ENCODE results near the gene MTHFR. TPM values are rescaled to one million over a fixed set of nuclear protein-coding genes. Genes with fewer than 3 reads are reported as not detected.
A peak's percentile ranks its signal among the peaks of the same experiment; 100 is the strongest.

MTHFR gene
- total RNA-seq, 8 experiments from 2014 or later, result 20.7 to 43.8 (median 31.3) TPM

DNA sequence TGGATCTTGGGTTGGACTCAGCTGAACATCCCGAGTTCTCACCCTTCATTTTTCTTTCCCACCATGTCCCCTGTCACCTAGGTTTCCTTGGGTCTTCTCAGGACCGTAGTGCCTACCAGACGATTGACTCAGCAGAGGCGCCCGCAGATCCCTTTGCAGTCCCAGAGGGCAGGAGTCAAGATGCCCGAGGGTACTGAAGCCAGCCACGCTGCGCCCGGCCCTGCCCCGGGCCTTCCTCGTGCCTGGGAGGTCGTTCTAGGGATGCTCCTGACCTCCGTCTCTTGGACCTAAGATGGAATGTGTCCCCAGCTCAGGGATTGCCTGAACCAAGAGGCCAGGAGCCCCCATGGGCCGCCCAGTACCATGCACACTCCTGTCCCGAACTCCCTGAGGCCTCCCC is 55.8 kb downstream of the MTHFR start:
- peaks cover 10 to 12% of the 10 kb centered on the region in 2 donors for H3K4me1 ChIP-seq (replicated peaks in 1 of 2)
- in situ Hi-C loops (cut with MboI; ENCODE audit: low pct_unique_long_range_greater_than_20kb in 2 of 9, low sequenced_read_pairs in 9 of 9, unreplicated experiment in 9 of 9), result no loop called here
- WGBS, 10 experiments, result 96 to 100% (median 98%) methylated on average over 4 to 12 of the region's 15 CpGs; no CpG with 5 or more reads in 6 of the 10 experiments
- H3K27ac ChIP-seq, result no peak overlapping the region
- H3K4me3 ChIP-seq, result no peak overlapping the region
- ATAC-seq (replicated peaks in 6 of 8), result no peak

DNA sequence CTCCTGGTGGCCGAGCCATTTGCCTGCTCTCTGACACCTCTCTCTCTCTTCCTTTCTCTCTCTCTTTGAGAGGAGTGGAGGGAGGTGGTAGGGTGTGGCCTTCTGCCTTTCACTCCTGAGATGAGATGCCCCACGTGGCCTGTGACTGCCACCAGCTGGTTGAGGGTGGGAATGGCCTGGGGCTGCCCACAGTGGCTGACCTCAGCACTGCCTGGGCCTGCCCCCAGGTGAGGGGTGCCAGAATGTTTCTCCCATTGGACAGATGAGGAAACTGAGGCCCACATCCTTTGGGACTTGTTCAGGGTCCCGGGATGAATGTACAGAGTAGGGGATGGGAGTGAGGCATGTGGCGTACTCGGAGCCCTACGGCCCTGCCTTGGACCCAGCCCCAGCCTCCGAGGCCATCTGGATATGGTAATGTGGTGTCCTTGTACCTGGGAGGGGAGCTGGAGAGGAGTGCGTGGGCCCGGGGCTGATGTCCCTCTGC is 56.5 kb downstream of the MTHFR start:
- no peak overlapping the region for H3K4me3 ChIP-seq
- H3K27ac ChIP-seq, result no peak overlapping the region
- in situ Hi-C loops (cut with MboI; ENCODE audit: low pct_unique_long_range_greater_than_20kb in 2 of 9, low sequenced_read_pairs in 9 of 9, unreplicated experiment in 9 of 9), result no loop called here
- peak; percentile 18 to 93 (median 44) for ATAC-seq (replicated peaks in 6 of 8)
- WGBS, 10 experiments, result 60 to 95% (median 89%) methylated on average over 1 to 6 of the region's 9 CpGs; no CpG with 5 or more reads in 6 of the 10 experiments
- peaks cover 10 to 12% of the 10 kb centered on the region in 2 donors for H3K4me1 ChIP-seq (replicated peaks in 1 of 2)

DNA sequence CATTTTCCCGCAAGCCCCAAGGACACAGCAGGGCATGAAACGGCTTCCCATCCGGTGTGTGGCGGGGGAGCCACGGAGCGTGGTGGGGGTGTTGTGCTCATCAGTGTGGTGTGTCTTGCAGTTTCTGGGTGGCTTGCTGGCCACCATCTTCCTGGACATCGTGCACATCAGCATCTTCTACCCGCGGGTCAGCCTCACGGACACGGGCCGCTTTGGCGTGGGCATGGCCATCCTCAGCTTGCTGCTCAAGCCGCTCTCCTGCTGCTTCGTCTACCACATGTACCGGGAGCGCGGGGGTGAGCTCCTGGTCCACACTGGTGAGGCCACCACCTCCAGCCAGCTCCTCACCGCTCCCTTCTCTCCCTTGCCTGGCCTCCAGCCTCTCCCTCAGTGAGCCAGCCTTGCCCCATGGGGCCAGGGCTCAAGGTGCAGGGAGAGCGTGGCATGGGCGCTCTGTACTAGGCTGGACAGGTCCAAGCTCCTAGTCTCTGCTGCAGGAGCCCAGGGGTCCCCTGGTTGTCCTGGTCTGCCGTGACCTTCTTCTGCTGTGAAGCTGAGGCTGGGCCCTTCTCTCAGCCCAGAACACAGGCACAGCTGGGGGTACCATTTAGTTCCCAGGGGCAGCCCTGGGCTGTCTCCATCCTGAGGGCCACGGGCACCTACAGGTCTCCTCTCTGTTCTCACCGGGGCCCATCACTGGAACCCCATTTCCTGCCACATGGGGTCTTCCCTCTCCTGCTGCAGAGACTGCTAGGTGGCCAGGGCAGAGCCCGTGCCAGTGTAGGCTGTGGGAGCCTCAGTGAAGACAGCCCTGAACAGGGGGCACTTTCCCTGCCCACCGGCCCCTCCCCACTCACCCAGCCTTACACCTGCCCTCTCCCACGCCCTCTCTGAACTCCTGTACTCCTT is 57.2 kb downstream of the MTHFR start:
- WGBS, 10 experiments, result 80 to 98% (median 90%) methylated on average over 1 to 14 of the region's 27 CpGs; no CpG with 5 or more reads in 3 of the 10 experiments
- Histone ChIP-seq H3K4me3 (no peak overlapping the region), H3K4me1 (replicated peaks in 1 of 2) (peaks cover 10 to 12% of the 10 kb centered on the region in 2 donors), H3K27ac (no peak overlapping the region)
- peak in 4 of 8 experiments; percentile 1 to 23 (median 7) for ATAC-seq (replicated peaks in 6 of 8)
- in situ Hi-C loops (cut with MboI; ENCODE audit: low pct_unique_long_range_greater_than_20kb in 2 of 9, low sequenced_read_pairs in 9 of 9, unreplicated experiment in 9 of 9), result no loop called here

DNA sequence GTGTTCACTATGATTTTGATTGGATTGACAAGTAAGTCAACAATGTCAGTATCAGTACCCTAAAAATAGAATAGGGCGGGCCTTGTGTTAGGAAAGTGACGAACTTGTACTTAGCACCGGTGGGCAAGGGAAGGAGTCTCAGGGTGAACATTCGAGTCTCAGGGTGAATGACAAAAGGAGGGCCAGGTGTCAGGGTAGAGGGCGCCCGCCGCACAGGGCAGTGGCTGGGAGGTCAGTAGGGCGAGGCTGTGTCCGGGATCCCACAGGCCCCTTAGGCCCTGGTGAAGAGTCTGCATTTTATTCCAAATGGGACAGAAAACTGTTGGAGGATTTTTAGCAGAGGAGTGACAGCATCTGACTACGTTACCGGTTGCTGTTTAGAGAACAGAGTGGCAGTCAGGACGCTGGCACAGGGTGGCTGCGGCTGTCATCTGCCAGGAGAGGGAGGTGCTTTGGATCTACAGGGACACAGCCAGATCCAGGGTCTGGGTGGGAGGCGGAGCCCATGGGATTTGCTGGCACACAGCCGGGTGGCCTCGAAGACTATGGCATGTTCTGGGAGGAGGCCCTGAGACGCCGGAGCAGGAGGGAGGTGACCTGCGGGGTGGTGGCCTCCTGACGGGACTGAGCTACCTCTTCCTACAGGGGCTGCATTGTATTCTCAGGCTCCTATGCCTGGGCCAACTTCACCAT is 58.8 kb downstream of the MTHFR start:
- WGBS, 10 experiments, result 73 to 100% (median 83%) methylated on average over 3 to 17 of the region's 20 CpGs; no CpG with 5 or more reads in 2 of the 10 experiments
- Histone ChIP-seq H3K27ac (no peak overlapping the region), H3K4me1 (replicated peaks in 1 of 2) (no peaks in the 10 kb centered on the region), H3K4me3 (no peak overlapping the region)
- in situ Hi-C loops (cut with MboI; ENCODE audit: low pct_unique_long_range_greater_than_20kb in 2 of 9, low sequenced_read_pairs in 9 of 9, unreplicated experiment in 9 of 9), result no loop called here
- ATAC-seq (replicated peaks in 6 of 8), result peak in 1 of 8 experiments; percentile 7

DNA sequence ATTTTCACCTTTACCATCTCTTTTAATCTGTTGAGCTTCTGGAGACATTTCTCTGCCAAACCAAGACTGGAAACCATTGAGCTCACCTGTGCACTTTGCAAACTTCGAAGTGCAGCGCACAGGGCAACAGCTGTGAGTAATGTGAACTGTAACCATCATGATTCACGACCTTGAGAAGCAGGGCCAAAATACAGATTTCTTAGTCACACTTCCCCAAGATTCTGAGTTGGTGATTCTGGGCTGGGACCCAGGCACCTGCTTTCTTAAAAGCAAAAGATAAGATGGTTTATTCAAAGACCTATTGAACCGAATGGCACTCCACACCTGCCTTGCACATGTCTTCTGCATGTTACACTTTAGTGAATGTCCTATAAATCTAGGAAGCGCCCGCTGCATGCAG is 59.7 kb downstream of the MTHFR start:
- Histone ChIP-seq H3K27ac (no peak overlapping the region), H3K4me3 (no peak overlapping the region), H3K4me1 (replicated peaks in 1 of 2) (no peaks in the 10 kb centered on the region)
- 32 to 100% (median 85%) methylated on average over 1 to 6 of the region's 6 CpGs for WGBS, 10 experiments
- in situ Hi-C loops (cut with MboI; ENCODE audit: low pct_unique_long_range_greater_than_20kb in 2 of 9, low sequenced_read_pairs in 9 of 9, unreplicated experiment in 9 of 9), result no loop called here
- ATAC-seq (replicated peaks in 6 of 8), result no peak

DNA sequence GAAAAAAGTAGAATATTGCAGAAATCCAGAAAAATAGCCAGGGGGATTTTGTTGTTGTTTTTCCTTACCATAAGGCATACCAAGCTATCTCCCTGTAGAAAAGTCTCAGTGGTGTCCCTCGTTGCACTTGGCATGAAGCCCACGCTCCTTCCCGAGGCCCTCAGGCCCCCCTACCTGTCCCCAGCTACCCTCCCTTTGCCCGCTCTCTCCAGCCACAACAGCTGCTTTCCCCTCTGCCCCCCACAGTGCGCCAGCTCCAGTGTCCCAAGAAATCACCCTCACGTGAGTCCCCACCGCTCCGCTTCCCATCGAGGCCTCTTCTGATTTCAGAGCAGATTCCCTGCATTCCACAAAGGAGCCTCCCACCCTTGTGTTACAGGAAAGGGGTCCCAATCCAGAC is 61.5 kb downstream of the MTHFR start:
- ATAC-seq (replicated peaks in 6 of 8), result no peak
- in situ Hi-C loops (cut with MboI; ENCODE audit: low pct_unique_long_range_greater_than_20kb in 2 of 9, low sequenced_read_pairs in 9 of 9, unreplicated experiment in 9 of 9), result no loop called here
- 82 to 92% (median 87%) methylated on average over 2 to 8 of the region's 9 CpGs; no CpG with 5 or more reads in 6 of the 10 experiments for WGBS, 10 experiments
- Histone ChIP-seq H3K4me3 (no peak overlapping the region), H3K27ac (no peak overlapping the region), H3K4me1 (replicated peaks in 1 of 2) (no peaks in the 10 kb centered on the region)

DNA sequence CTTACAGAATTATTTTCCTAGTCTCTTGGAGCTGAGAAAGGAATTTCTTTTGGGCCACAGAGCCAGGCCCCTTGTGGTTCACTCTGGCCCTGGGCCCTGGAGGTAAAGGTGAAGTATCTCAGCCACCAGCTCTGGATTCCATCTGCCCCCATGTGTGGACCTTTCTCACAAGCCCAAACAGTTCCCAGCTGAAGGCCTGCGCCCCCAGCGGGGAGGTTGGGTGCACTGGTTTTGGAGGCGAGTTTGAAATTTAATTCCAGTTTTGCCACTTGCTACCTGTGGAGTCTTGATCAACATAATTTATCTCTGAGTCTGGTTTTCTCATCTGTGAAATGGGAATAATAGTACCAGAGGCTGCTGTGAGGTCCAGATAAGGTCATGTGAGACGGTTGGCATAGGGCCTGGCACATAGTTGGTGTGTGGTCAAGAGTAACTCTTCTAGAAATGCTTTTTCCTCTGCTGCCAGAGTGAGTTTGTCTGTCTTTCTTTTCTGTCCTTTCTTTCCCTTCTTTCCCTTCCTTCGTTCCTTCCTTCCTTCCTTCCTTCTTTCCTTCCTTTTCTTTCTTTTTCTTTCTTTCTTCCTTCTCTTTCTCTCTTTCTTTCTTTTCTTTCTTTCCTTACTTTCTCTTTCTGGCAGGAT is 63.7 kb downstream of the MTHFR start:
- Histone ChIP-seq H3K27ac (no peak overlapping the region), H3K4me3 (no peak overlapping the region), H3K4me1 (replicated peaks in 1 of 2) (peaks cover 5 to 8% of the 10 kb centered on the region in 2 donors)
- ATAC-seq (replicated peaks in 6 of 8), result no peak
- WGBS, 10 experiments, result 64 to 96% (median 87%) methylated on average over 1 to 5 of the region's 5 CpGs; no CpG with 5 or more reads in 1 of the 10 experiments
- in situ Hi-C loops (cut with MboI; ENCODE audit: low pct_unique_long_range_greater_than_20kb in 2 of 9, low sequenced_read_pairs in 9 of 9, unreplicated experiment in 9 of 9), result no loop called here

DNA sequence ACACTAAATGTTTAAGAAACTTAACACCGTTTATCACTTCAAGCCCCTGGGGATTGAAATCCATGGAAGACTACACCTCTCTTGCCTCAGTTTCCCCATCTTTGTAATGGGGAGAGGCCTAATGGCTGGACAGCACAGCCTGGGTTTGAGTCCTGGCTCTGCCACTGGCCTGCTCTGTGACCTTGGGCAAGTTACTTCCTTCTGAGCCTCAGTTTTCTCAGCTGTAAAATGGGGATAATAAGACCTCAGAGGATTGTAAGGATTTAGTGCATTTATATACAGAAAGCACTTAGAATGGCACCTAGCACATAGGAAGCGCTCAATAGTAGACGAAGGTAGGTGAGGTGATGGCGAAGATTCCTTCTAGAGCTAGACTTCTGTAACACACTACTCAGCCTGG is 64.3 kb downstream of the MTHFR start:
- 80 to 100% (median 92%) methylated on average over 2 to 4 of the region's 4 CpGs; no CpG with 5 or more reads in 1 of the 10 experiments for WGBS, 10 experiments
- H3K4me1 ChIP-seq (replicated peaks in 1 of 2), result peaks cover 9 to 12% of the 10 kb centered on the region in 2 donors
- H3K4me3 ChIP-seq, result no peak overlapping the region
- H3K27ac ChIP-seq, result no peak overlapping the region
- in situ Hi-C loops (cut with MboI; ENCODE audit: low pct_unique_long_range_greater_than_20kb in 2 of 9, low sequenced_read_pairs in 9 of 9, unreplicated experiment in 9 of 9), result no loop called here
- no peak for ATAC-seq (replicated peaks in 6 of 8)

DNA sequence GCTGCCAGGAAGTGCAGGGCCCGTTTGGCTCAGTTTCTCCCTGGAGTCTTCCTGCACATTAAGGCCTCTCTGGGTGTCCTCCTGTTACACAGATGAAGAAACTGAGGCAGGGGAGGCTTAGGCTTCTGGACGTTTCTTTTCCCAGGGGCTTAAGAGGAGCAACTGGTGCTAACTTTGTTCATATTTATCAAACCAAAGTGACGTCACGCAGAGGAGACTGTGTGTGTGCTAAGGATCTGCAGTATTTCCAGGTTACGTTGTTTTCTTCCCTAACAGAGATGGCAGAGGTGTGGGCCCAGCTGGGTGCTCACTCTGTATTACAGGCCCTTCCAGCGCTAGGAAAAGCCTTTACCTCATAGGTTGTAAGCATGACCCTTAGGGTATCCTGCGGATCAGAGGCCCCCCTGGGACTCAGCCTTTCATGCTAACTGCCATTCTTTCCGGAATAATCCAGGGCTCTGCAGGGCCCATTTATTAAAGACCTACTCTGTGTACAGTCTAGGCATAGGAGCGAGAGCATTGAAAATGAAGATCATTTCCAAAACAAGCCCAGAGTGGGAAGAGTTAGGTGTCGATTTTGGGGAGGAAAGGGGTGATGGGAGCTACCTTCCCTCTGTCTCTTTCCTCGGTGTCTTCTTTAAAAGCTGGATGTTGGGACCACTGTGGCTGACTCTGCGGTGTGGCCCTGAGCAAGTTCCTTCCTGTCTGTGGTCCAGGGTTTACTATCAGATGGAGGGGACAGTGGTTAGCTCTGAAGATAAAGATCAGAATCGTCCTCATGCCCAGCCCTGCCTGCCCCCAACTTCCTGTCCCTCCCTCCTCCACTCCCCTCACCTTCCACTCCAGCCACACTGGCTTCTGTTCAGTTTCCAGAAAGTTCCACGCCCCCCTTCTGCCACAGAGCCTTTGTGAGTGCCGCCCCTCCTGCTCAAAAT is 65.2 kb downstream of the MTHFR start:
- H3K4me1 ChIP-seq (replicated peaks in 1 of 2), result peaks cover 11 to 15% of the 10 kb centered on the region in 2 donors
- in situ Hi-C loops (cut with MboI; ENCODE audit: low pct_unique_long_range_greater_than_20kb in 2 of 9, low sequenced_read_pairs in 9 of 9, unreplicated experiment in 9 of 9), result no loop called here
- H3K4me3 ChIP-seq, result no peak overlapping the region
- ATAC-seq (replicated peaks in 6 of 8), result no peak
- 54 to 100% (median 72%) methylated on average over 1 to 12 of the region's 15 CpGs; no CpG with 5 or more reads in 1 of the 10 experiments for WGBS, 10 experiments
- no peak overlapping the region for H3K27ac ChIP-seq

DNA sequence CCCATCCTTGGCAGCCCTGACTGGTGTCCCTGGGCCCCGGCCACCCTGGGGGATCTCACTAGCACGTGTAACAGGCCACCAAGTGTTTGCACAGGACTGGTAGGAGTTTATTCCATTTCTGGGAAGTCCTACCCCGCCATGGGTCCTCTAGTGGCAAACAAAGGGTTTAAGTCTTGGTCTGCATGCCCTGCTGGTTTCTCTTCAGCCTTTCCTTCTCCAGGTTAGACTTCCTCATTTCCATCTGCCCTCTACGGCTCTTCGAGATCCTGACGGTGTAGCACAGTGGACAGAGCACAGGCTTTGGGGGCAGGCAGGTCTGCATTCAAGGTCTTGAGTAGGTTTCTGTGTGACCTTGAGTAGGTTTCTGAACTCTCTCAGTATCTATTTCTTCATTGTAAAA is 67.0 kb downstream of the MTHFR start:
- Histone ChIP-seq H3K4me3 (no peak overlapping the region), H3K4me1 (replicated peaks in 1 of 2) (peaks cover 14 to 17% of the 10 kb centered on the region in 2 donors), H3K27ac (no peak overlapping the region)
- in situ Hi-C loops (cut with MboI; ENCODE audit: low pct_unique_long_range_greater_than_20kb in 2 of 9, low sequenced_read_pairs in 9 of 9, unreplicated experiment in 9 of 9), result no loop called here
- WGBS, 10 experiments, result 91 to 100% (median 98%) methylated on average over 1 to 6 of the region's 6 CpGs; no CpG with 5 or more reads in 5 of the 10 experiments
- no peak for ATAC-seq (replicated peaks in 6 of 8)

DNA sequence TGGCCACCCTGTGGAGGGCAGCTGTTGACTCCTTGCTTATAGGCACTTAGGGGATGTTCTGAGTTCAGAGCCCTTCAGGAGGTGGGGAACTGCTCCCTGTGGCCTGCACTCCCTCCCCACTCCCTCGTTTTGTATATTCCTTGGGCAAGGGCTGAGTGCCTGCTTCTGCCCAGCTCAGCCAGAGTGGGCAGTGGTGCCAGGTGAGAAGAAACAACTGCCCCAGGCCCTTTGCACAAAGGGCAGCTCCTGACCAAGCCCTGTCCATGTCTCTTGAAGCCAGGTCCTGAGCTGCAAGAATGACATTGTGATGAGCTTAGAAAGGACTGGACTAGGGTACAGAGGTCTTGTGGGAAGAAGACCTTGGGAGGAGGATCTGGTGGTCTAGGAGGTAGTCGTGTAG is 67.7 kb downstream of the MTHFR start:
- H3K27ac ChIP-seq, result no peak overlapping the region
- in situ Hi-C loops (cut with MboI; ENCODE audit: low pct_unique_long_range_greater_than_20kb in 2 of 9, low sequenced_read_pairs in 9 of 9, unreplicated experiment in 9 of 9), result no loop called here
- H3K4me3 ChIP-seq, result no peak overlapping the region
- peaks cover 14 to 17% of the 10 kb centered on the region in 2 donors for H3K4me1 ChIP-seq (replicated peaks in 1 of 2)
- ATAC-seq (replicated peaks in 6 of 8), result no peak
- 0 to 90% (median 80%) methylated on average over 1 to 2 of the region's 2 CpGs; no CpG with 5 or more reads in 5 of the 10 experiments for WGBS, 10 experiments
